Fibroblast of skin of left biceps (primary cell): ENCODE results near the gene MYBPC3.
"Not testable (repeated sequence)": the region's sequence is repeated elsewhere in the genome, so short reads cannot be mapped to it uniquely, and the experiment has no call there.

Experiments used
- DNase-seq, 2 experiments: peaks; one replicate each; pipeline ENCODE4 v3.0.0-alpha.2; 2013; ENCODE audit warnings: low read depth in 2 of 2

Gene MYBPC3

GRCh38 chr11:47338396-47339241 is 13.9 kb downstream of the MYBPC3 start:
- DNase-seq = no peak

DNA sequence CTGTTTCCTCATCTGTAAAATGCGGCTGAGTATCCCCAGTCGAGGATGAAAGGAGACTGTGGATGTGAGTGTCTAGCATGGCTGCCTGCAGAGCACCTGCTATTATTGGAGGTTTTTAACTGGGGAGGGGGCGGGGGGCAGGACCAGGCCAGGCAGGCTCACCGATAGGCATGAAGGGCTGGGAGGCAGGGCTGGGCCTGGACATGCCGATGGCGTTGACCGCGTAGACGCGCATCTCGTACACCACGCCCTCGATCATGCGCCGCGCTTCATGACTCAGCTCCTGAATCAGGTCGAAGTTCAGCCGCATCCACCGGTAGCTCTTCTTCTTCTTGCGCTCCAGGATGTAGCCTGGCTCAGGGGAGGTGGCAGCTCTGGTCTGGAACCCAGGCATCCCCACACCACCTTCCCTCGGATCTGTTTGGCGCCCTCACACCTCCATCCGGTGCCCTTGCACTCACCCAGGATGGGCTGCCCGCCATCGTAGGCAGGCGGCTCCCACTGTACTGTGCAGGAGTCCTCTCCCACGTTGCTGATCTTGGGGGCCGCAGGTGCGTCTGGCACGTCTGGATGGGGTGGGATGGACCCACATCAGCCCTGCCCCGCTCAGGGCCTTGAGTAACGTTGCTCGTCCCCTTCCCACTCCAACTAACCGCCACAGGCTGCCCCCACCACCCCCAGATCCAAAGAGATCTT is 15.1 kb downstream of the MYBPC3 start:
- no peak for DNase-seq

- no peak for DNase-seq
Measured at GRCh38 chr11:47336595-47336994, 15.9 kb downstream of the MYBPC3 start.

- no peak for DNase-seq
Measured at GRCh38 chr11:47335733-47336132, 16.8 kb downstream of the MYBPC3 start.

GRCh38 chr11:47334699-47335411 is 17.6 kb downstream of the MYBPC3 start:
- not testable (repeated sequence) for DNase-seq

GRCh38 chr11:47333886-47334443 is 18.5 kb downstream of the MYBPC3 start:
- DNase-seq = no peak

DNA sequence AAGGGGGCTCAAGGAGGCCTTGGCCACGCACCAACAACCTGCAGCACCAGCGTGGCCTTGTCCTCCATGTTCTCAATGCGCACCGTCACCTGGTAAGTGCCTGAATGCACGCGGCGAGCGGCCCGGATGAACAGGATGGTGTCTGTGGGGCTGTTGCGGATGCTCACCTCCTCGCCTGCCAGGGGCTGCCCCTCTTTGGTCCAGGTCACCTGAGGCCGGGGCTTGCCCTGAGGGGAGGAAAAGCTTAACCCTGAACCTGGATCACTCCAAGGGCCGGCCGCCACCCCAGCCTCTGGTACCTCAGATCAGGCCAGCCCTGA is 19.0 kb downstream of the MYBPC3 start:
- no peak for DNase-seq

GRCh38 chr11:47332791-47333525 is 19.5 kb downstream of the MYBPC3 start:
- no peak for DNase-seq

DNA sequence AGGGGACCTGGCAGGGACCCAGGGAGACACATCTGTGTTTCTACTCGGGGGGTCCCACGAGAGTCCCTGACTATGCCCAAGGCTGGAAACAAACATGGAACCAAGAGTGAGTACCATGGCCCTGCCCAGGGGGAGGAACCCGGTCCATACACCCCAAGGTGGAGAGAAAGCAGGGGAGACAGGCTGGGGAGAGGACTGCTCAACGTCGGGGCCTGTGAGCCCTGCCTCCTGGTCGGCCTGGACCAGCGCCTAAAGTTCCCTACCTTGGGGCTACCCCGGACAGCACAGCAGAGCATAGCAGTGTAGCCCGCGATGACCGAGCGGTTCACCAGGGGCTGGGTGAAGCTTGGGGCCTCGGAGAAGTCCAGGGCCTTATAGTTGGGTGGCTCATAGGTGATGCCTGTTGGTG is 20.2 kb downstream of the MYBPC3 start:
- DNase-seq = no peak

DNA sequence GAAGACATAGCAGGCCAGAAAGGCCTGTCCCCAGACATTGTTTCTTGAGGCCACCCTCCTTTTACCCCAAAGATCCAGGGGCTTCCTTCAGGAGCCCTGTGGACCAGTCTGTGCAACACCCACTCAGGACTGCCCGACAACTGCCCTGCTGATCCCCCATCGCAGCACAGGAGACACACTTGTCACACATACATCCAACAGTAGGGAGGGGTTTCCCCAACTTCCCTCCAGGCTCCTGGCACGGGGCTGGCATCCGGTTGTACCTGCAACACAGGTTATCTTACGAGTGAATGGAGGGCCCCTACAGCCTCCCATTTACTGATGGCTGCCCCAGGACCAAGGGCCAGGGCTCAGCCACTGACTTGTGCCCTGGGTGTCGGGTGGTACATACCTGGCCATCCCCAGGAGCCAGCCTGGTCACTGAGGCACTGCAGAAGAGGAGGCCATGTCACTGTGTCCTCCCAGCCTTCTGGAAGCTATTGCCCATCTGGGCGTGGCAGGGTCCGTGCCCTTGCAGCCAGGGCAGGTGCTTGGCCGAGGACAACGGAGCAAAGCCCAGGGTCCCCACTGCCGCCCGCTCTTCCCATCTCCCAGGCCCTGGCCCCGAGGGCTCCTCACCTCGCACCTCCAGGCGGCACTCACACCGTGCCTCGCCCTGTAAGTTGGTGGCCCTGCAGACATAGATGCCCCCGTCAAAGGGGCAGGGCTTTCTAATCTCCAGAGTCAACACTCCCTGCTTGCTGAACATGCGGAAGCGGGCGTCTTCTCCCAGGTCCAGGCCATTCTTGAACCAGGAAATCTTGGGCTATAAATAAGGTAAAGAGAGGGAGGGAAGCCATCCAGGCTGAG is 20.8 kb downstream of the MYBPC3 start:
- no peak for DNase-seq

DNA sequence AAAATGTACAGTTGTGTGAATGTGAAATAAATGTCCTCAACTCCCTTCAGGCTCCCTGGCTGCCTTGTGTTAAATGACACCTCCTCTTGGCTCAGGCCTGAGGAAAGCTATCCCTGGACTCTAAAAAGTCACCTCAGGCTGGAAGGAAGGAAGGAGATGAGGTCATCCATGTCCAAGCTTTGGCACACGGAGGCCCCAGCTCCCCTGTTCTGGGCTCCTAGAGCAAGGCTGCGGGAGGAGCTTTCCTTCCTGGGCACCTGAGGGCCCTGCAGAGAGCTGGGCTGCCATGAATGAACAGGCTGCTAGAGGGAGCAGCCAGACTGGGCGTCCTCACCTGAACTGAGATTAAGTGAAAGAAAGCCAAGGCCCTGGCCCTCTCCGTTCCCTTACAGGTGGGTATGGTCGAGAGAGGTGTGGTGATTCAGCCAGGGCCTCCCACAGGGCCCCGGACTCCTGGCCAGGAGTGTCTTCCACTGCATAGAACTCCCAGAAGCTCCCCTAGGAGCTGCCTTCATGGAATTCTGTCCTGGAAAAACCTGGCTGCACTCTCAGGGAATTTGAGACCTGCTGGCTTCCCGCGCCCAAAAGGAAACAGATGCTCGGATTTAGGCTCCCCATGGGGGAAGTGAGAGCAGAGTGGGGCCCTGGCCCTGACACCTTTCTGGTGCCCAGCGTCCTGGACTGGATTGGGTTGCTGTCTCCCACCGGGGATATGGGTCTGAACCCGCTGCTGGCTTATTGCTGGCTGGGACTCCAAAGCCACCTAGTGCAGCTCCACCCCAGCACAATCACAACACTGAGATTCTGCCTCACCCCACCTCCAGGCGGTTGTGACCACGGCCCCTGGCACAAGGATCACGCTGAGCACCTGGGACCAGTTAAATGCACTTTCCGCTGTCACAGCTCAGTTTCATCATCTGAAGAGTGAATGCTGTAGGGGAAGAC is 22.2 kb downstream of the MYBPC3 start:
- DNase-seq = no peak

DNA sequence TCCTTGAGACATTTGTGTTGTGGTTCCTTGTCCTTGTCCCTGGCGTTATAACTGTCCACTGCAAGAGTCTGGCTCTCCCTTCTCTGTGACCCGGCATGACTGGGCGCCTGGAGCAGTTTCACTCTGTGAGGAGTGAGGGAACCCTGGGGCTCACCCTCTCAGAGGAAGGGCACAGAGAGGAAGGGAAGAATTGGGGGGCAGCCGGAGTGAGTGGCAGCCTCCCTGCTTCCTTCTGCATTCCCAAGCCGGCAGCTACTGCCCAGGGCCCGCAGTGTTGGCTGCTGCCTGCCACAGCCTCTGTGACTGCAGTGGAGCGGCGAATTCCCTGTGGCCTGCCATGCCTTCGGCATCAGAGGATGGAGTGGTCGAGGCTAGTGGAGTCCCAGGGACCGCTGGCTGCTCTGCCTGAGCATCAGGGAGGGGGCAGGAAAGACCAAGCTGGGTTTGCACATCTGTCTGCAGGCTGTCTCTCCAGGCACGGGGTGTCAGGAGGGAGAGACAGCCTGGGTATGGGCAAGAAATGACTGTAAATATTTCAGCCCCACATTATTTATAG is 23.0 kb downstream of the MYBPC3 start:
- no peak for DNase-seq

GRCh38 chr11:47328449-47329390 is 23.8 kb downstream of the MYBPC3 start:
- no peak for DNase-seq

- no peak for DNase-seq
Measured at GRCh38 chr11:47327949-47328348, 24.6 kb downstream of the MYBPC3 start.

GRCh38 chr11:47327025-47327424 is 25.5 kb downstream of the MYBPC3 start:
- no peak for DNase-seq

- DNase-seq = no peak
Measured at GRCh38 chr11:47326198-47326597, 26.3 kb downstream of the MYBPC3 start.

DNA sequence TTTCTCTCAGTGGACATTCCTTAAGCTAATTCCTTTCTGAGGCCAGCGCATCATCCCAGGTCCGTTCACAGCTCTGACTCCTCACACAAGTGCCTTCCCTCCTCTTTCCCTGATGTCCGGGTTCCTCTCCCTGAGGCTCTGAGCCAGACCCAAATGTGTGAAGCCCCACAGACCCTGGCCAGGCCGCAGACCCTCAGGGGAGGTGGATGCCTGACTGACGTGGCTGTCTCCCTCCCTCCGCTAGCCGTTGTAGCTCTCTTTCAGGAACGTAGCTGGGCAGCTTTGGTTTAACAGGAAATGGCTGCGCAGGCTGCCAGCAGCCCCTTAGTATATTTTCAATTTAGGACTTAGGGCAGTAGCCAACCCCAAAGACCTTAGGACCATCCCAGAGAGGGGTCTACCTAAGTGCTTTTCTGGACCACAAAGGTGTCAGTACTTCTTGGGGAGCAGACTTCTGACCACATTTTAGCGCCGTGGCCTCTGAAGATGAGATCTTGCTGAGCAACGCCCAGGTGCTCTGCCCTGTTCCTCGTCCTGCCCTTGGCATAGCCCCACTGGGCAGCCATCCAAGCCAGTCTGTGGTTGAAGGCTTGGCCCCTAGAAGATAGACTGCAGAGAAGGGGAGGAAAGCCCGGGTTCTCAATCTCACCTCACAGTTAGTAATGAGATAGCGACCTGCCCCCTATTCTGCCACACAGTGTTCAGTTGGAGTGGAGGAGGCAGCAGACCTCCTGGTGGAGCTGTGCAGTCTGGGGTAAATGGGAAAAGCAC is 27.0 kb downstream of the MYBPC3 start:
- no peak for DNase-seq
